Activated T-cell treated with anti-CD3 and anti-CD28 coated beads, Interleukin-2, amount 50 U/mL, for 48 hours (primary cell): ENCODE data around the gene SLC37A2.
"Not testable (repeated sequence)": the region's sequence is repeated elsewhere in the genome, so short reads cannot be mapped to it uniquely, and the experiment has no call there.

Source experiments
- DNase-seq, 2 experiments: peaks; one replicate each; pipeline ENCODE4 v3.0.0-alpha.2; 2020

The SLC37A2 gene

GRCh38 chr11:125085301-125086081 lies 22.4 kb downstream of the SLC37A2 start:
- no peak for DNase-seq

DNA sequence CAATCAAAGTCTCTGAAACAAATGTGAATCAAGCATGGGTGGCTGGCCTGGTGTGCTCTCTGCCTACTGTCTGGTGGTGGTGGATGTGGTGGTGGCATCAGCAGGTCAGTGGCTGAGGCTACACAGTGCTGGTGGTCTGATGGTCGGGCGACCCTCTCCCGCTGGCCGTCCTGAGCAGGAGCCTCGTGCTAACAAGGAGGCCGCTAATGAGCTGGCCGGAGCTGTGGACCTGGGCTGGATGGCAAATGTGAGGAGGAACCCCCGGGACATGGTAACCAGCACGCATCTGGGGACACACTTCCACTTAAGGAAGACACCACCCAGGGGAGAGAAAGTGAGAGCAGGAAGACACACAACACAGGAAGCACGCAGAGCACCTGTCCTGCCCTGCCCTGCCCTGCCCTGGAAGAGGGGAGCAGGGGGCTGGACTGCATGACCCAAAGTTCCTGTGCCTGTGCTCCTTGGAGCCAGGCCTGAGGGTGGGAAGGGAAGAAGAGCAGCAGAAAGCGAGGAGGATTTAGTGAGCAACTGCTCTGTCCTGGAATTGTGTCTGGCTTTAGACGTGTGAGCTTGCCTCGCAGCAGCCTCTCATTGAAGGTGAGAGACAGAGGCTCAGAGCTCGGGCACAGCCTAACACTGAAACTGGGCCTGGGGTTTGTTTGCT lies 23.7 kb downstream of the SLC37A2 start:
- DNase-seq = no peak

- DNase-seq = no peak
These were observed 25.0 kb downstream of the SLC37A2 start for GRCh38 chr11:125088123-125088522.

GRCh38 chr11:125088576-125089455 lies 25.7 kb downstream of the SLC37A2 start:
- DNase-seq = no peak

GRCh38 chr11:125089481-125089880 lies 26.4 kb downstream of the SLC37A2 start:
- DNase-seq = not testable (repeated sequence)

DNA sequence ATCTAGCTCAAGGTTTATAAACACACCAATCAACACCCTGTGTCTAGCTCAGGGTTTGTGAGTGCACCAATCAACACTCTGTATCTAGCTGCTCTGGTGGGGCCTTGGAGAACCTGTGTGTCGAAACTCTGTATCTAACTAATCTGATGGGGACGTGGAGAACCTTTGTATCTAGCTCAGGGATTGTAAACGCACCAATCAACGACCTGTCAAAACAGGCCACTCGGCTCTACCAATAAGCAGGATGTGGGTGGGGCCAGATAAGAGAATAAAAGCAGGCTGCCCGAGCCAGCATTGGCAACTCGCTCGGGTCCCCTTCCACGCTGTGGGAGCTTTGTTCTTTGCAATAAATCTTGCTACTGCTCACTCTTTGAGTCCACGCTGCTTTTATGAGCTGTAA lies 27.0 kb downstream of the SLC37A2 start:
- not testable (repeated sequence) for DNase-seq

DNA sequence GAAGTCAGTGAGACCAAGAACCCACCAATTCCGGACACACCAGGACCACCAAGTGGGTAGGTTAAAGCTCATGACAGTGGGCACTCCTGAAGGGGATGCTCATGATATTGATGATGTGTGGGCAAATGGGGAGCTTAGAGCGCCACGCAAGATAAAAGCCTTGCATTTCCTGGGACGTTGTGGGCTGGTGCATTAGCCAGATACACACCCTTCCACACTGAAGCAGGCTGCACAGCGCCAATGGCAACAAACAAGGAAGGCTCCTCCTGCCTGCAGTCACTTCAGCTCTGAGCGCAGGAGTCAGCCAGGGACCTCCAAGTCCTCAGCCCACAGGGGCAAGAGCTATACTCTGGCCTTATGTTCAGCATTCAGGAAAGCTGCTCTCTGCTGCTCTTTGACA lies 27.7 kb downstream of the SLC37A2 start:
- peak in 1 of 2 experiments; percentile 8 for DNase-seq

DNA sequence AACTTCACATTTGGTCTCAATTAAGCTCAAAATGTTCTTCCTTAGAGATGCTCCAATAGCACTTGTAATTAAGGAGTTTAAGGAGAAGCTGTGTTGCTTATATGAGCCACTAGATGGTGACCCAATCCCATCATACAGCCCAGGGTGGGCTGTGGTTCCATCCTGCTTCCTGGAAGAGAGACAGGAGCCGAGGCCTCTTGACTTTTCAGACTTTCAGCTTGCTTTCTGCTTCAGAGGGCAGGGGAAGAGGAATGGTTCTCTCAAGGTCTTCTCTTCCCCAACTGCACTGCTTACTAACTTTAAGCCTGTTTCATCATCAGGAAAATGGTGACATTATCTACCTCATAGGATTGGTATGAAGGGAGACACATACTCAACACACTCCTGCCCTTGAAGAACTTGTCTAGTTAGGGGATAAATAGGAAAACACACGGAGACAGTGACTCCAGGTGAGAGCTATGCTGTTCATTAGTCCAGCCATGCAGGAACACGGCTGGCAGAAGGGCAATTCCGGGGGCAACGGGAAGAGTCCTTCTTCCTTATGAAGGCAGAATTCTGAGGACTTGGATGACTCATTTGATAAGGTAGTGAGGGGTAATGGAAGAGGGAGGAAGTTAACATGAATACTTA lies 28.3 kb downstream of the SLC37A2 start:
- peak in 1 of 2 experiments; percentile 18 for DNase-seq

GRCh38 chr11:125091877-125092664 lies 29.0 kb downstream of the SLC37A2 start:
- peak in 1 of 2 experiments; percentile 11 for DNase-seq

GRCh38 chr11:125092669-125093068 lies 29.6 kb downstream of the SLC37A2 start:
- DNase-seq = no peak

DNA sequence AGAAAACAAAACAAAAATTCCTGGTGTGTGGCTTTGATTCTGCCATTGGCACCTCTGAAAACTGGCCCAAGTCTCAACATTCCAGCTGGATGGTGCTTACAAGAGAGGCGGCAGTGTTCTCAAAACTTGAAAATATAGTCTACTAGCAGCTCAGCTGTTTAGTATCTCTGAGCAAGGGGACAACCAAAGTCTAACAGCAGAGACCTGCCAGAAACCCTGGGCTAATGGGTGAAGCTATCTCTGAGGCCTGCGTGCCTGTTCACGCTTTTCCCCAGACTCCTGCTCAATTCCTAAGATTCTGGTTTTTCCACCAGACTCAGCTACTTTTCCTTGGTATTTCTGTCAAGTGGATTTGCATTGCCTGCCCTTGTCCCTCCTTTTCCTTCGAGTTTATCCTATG lies 30.4 kb downstream of the SLC37A2 start:
- no peak for DNase-seq

- no peak for DNase-seq
These were observed 31.6 kb downstream of the SLC37A2 start for GRCh38 chr11:125094731-125095130.

DNA sequence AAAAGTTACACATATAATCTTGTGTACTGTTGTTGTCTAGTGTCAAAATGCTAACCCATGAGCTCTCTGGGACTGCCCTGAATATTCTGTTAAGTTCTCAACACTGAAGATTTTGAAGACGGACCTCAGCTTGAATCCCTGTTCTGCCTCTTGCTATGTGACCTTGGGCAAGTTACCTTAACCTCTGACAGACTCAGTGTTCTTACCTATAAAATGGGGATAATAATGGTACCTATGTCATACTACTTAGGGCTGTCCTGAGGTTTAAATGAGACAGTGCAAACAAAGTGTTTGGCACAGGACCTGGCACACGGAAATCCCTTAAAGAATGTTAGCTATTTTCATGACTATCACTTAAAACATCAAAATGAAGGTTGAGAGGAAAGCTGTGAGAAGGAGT lies 37.0 kb downstream of the SLC37A2 start:
- no peak for DNase-seq

GRCh38 chr11:125101596-125101995 lies 38.5 kb downstream of the SLC37A2 start:
- no peak for DNase-seq

GRCh38 chr11:125102025-125102424 lies 38.9 kb downstream of the SLC37A2 start:
- no peak for DNase-seq

DNA sequence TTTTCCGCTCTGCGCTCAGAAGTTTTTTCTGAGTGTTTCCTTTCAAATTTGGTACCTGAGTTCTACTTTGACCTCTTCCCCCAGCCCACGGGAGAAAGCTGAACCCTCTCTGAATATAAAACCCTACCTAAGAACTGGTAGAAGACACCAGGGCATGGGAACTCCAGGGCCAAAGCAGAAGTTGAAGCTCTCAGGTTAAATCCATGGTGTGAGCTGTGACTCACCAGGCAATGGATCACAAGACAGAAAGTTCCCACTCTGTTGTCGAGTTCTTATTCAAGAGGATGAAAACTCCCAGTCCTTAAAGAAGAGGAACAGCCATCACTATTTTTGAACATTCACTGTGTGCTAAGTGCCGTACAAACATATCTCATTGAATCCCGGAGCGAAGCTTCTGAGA lies 39.4 kb downstream of the SLC37A2 start:
- DNase-seq = no peak

DNA sequence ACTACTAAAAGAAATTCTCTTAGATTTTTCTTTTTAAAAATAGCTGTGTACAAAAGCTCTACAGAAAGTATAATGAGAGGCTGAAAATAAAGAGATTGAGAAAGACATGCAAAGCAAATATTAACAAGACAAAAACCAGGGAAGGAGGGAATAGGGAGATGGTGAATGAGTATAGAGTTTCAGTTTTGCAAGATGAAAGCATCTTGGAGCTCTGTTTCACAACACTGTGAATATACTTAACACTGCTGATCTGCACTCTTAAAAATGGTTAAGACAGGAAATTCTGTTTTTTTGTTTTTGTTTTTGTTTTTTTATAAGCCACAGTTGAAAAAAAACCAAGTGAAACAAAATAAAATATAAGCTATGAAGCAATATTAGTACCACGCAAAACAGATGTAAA lies 42.8 kb downstream of the SLC37A2 start:
- no peak for DNase-seq

- no peak for DNase-seq
These were observed 45.4 kb downstream of the SLC37A2 start for GRCh38 chr11:125108469-125108868.

DNA sequence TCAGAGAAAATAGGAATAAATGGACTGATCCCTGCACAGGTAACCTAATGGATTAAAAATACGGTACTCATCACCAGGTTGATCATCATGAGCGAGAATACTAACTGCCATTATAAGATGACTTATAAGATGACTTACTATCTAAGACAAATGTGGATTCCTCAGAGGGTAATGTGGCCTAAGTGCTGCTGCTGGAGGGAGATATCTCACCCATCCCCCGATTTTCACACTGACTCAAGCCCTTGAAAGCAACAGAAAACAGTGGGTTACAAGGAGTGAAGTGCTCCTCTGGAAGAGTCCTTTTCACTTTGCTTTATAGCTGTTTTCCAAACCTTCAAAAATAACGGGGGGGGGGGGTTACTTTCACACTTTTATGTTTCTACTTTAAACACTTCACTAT lies 47.4 kb downstream of the SLC37A2 start:
- no peak for DNase-seq

- DNase-seq = peak; percentile 38 to 40
These were observed 47.9 kb downstream of the SLC37A2 start for GRCh38 chr11:125111001-125111342.

DNA sequence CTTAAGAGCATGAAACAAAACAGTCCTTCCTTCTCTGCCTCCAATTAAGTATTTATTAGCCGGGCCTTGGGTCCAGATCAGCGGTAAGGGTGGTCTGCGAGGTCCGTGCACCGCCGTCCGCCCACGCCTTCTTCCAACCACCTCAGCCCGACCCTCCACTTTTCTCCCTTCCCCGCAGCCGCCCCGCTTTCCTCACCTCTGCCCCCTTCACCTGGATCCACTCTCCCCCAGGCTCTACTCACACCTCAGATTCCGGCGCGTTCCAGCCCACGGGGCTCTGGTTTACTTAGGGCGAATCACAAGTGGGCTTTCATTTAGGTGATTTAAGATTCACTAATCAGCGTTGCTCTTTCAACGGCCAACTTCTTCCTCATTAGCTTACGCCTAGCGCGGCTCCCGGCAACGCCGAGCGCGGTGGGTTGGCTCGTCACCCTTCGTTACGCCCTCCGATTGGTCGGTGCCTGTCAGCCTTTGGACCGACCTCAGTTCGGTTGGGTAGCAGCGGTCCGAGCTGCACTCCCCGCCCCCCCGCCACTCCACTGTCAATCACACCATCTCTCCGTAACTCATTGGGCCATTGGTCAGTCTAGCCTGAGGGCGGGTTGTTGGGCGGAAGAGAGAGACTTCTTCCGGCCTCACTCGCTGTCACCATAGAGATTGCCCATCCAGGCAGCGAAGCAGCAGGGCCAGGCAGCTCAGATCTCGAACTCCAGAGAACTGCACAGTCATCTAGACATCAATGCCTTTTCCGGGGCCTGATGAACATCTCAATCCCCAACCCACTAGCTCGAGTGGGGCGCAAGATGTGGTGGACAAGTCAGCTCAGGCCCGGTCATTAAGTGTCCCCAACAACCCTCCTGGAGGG lies 48.5 kb downstream of the SLC37A2 start, which contains the start of gene TMEM218:
Gene TMEM218, minus strand, starts transcription at position 284 of the 865 bp plus-strand sequence. CDS start 9,385 bp downstream, outside the sequence.
- DNase-seq = peak; percentile 96
